WTC11 (cell line): ENCODE results near the gene CHCT1.

Source experiments
- ATF2 ChIP-seq: sonication (generic); formaldehyde crosslinking; IDR thresholded peaks from 2 replicates; pipeline ENCODE4 v1.8.1; 2022; ENCODE audit warnings: low read depth, missing genetic modification reagents, borderline replicate concordance
- CBFB ChIP-seq: sonication (generic); formaldehyde crosslinking; IDR thresholded peaks from 2 replicates; pipeline ENCODE4 v1.8.1; 2022; ENCODE audit warnings: mild to moderate bottlenecking, low read depth, missing genetic modification reagents
- CTCF ChIP-seq: fragments of 200-600 bp; IDR thresholded peaks from 2 replicates; pipeline ENCODE4 v1.8.0; 2022; ENCODE audit warnings: antibody characterized with exemption
- ELF4 ChIP-seq: sonication (generic); formaldehyde crosslinking; IDR thresholded peaks from 2 replicates; pipeline ENCODE4 v1.8.1; 2022; ENCODE audit warnings: low read depth, mild to moderate bottlenecking, moderate library complexity, missing genetic modification reagents
- STAT6 ChIP-seq: sonication (generic); formaldehyde crosslinking; conservative IDR thresholded peaks from 2 replicates; pipeline ENCODE4 v1.8.1; 2023; ENCODE audit warnings: mild to moderate bottlenecking, low read depth, missing genetic modification reagents, moderate library complexity

GRCh38 chr17:60463157-60463835 is 41.0 kb downstream of the CHCT1 start:
- TF ChIP-seq CBFB (CRISPR knock-in tag): no peak
- TF ChIP-seq CTCF: no peak
- no peak for TF ChIP-seq ELF4
- no peak for TF ChIP-seq ATF2 (CRISPR knock-in tag)
- TF ChIP-seq STAT6 (CRISPR knock-in tag): no peak
